GM12878 (cell line): ENCODE data around the gene KLRD1. TPM values are rescaled to one million over a fixed set of nuclear protein-coding genes. Genes with fewer than 3 reads are reported as not detected.

Experiments used
- ATAC-seq: fragments of 200-7000 bp; cut with Tn5 transposase; 3 replicates; pipeline ENCODE4 v1.9.1; 2020; ENCODE audit warnings: mild to moderate bottlenecking, moderate library complexity
- BruUV-seq: library from RNA; stranded (reverse); fragments of 400-500 nt; replicated peaks from 2 replicates; lab custom pipeline; 2021; lab: Mats Ljungman, UMichigan
- CTCF ChIA-PET: fragments of 300-600 bp; sonication (Branson Sonifier 250); formaldehyde crosslinking; extraction: SDS; loops from one replicate; lab custom pipeline; 2021; ENCODE audit warnings: inconsistent platforms; lab: Yijun Ruan, JAX
- POLR2A ChIA-PET: fragments of 350-600 bp; formaldehyde crosslinking; extraction: SDS; loops from one replicate; lab custom pipeline; 2021; ENCODE audit warnings: inconsistent platforms; lab: Charles Lee
- RAD21 ChIA-PET: fragments of 300-600 bp; sonication (Branson Sonifier 250); formaldehyde crosslinking; loops from one replicate; lab custom pipeline; 2023; ENCODE audit warnings: antibody characterized with exemption; ENCODE audit not compliant: unreplicated experiment; lab: Charles Lee
- SMC1A ChIA-PET: fragments of 300-600 bp; sonication (Branson Sonifier 250); formaldehyde crosslinking; loops from one replicate; lab custom pipeline; 2023; ENCODE audit not compliant: unreplicated experiment, uncharacterized antibody; lab: Charles Lee
- DNase-seq: peaks from one replicate; pipeline ENCODE4 v3.0.0-alpha.2; 2011; ENCODE audit warnings: low read depth, low spot score
- FAIRE-seq: peaks from 3 replicates; lab custom pipeline; 2011; peaks lifted over from hg19 to GRCh38; lab: Jason Lieb, UNC
- H2AFZ ChIP-seq: 2 replicates; pipeline ENCODE4 v1.6.0; 2011; ENCODE audit warnings: low read depth, low read length, control low read depth; ENCODE audit not compliant: control insufficient read depth
- H3K27ac ChIP-seq: 2 replicates; pipeline ENCODE4 v1.5.1; 2011; ENCODE audit warnings: control low read depth; ENCODE audit not compliant: control insufficient read depth, insufficient read depth
- H3K27me3 ChIP-seq, 2 experiments: replicated peaks in 1 of 2; 2 replicates each; pipeline versions ENCODE4 v1.6.0 to v1.6.1; 2011; ENCODE audit warnings: low read length in 1 of 2; ENCODE audit not compliant: control insufficient read depth in 2 of 2, insufficient read depth in 2 of 2
- H3K36me3 ChIP-seq, 2 experiments: 2 replicates each; pipeline ENCODE4 v1.5.1; 2011; ENCODE audit warnings: low read length in 1 of 2; ENCODE audit not compliant: control insufficient read depth in 2 of 2, insufficient read depth in 2 of 2
- H3K4me1 ChIP-seq: 2 replicates; pipeline ENCODE4 v1.6.1; 2011; ENCODE audit warnings: mild to moderate bottlenecking, low read length, moderate library complexity, mixed read lengths; ENCODE audit not compliant: control insufficient read depth, insufficient read depth
- H3K4me2 ChIP-seq: 2 replicates; pipeline ENCODE4 v1.6.0; 2011; ENCODE audit warnings: control low read depth; ENCODE audit not compliant: control insufficient read depth, insufficient read depth
- H3K4me3 ChIP-seq: fragments of 200-600 bp; sonication (generic); 2 replicates; pipeline ENCODE4 v1.5.1; 2016
- H3K79me2 ChIP-seq: 2 replicates; pipeline ENCODE4 v1.6.0; 2011; ENCODE audit warnings: low read length; ENCODE audit not compliant: control insufficient read depth, insufficient read depth
- H3K9ac ChIP-seq: 2 replicates; pipeline ENCODE4 v1.8.0; 2011; ENCODE audit warnings: low read length, control low read depth, mixed read lengths; ENCODE audit not compliant: control insufficient read depth, insufficient read depth
- H3K9me3 ChIP-seq: replicated peaks from 3 replicates; pipeline ENCODE4 v1.5.1; 2011; ENCODE audit warnings: mild to moderate bottlenecking, low read length; ENCODE audit not compliant: control insufficient read depth, insufficient read depth
- H4K20me1 ChIP-seq: 2 replicates; pipeline ENCODE4 v1.6.0; 2011; ENCODE audit not compliant: control insufficient read depth, insufficient read depth
- ATF3 ChIP-seq: IDR thresholded peaks from 2 replicates; pipeline ENCODE4 v1.6.1; 2011; ENCODE audit warnings: low read depth, mild to moderate bottlenecking, low read length, moderate library complexity, borderline replicate concordance; ENCODE audit errors: extremely low read depth
- BCL11A ChIP-seq: IDR thresholded peaks from 2 replicates; pipeline ENCODE4 v1.6.1; 2011; ENCODE audit warnings: low read depth, low read length
- CBX5 ChIP-seq: sonication (generic); IDR thresholded peaks from 2 replicates; pipeline ENCODE4 v1.6.1; 2016; ENCODE audit warnings: low read depth, moderate library complexity, mild to moderate bottlenecking, inconsistent platforms
- CREM ChIP-seq: IDR thresholded peaks from 2 replicates; pipeline ENCODE4 v1.6.1; 2014; ENCODE audit warnings: antibody characterized with exemption, low read depth
- CTCF ChIP-seq, 3 experiments: IDR thresholded peaks in 2 of 3; conservative IDR thresholded peaks in 1 of 3; 2 replicates each; pipeline ENCODE4 v1.5.1; 2011; ENCODE audit warnings: low read depth in 3 of 3, low read length in 3 of 3, mild to moderate bottlenecking in 3 of 3, control low read depth in 2 of 3, moderate library complexity in 2 of 3, inconsistent platforms in 1 of 3, mixed read lengths in 1 of 3; ENCODE audit not compliant: control insufficient read depth in 2 of 3, insufficient read depth in 1 of 3; ENCODE audit errors: extremely low read depth in 1 of 3
- EED ChIP-seq: sonication (generic); IDR thresholded peaks from 2 replicates; pipeline ENCODE4 v1.6.1; 2016; ENCODE audit warnings: antibody characterized with exemption, low read depth
- ESRRA ChIP-seq: IDR thresholded peaks from 2 replicates; pipeline ENCODE4 v1.6.1; 2012; ENCODE audit warnings: mild to moderate bottlenecking, low read length, improper control_type of control experiment
- FOS ChIP-seq: IDR thresholded peaks from 3 replicates; pipeline ENCODE4 v1.6.1; 2011; ENCODE audit warnings: borderline replicate concordance; ENCODE audit not compliant: insufficient read length; ENCODE audit errors: extremely low read depth
- FOXK2 ChIP-seq: fragments of 450-650 bp; IDR thresholded peaks from 2 replicates; pipeline ENCODE4 v1.6.1; 2017; ENCODE audit warnings: mild to moderate bottlenecking, moderate library complexity
- FOXM1 ChIP-seq: IDR thresholded peaks from 2 replicates; pipeline ENCODE4 v1.6.1; 2012; ENCODE audit warnings: low read depth, mild to moderate bottlenecking, inconsistent platforms, low read length, moderate library complexity
- GATAD2B ChIP-seq: fragments of 450-650 bp; conservative IDR thresholded peaks from 2 replicates; pipeline ENCODE4 v1.6.1; 2017; ENCODE audit warnings: low read depth, mild to moderate bottlenecking, moderate library complexity
- JUNB ChIP-seq: IDR thresholded peaks from 2 replicates; pipeline ENCODE4 v1.6.1; 2016; ENCODE audit warnings: antibody characterized with exemption, mild to moderate bottlenecking
- NFIC ChIP-seq: IDR thresholded peaks from 2 replicates; pipeline ENCODE4 v1.6.1; 2012; ENCODE audit warnings: low read depth, mild to moderate bottlenecking, inconsistent platforms, low read length, moderate library complexity
- NR2C1 ChIP-seq: fragments of 450-650 bp; IDR thresholded peaks from 2 replicates; pipeline ENCODE4 v1.6.1; 2017; ENCODE audit warnings: antibody characterized with exemption, mild to moderate bottlenecking, moderate library complexity
- POLR2A ChIP-seq: IDR thresholded peaks from 2 replicates; pipeline ENCODE4 v1.6.1; 2011; ENCODE audit warnings: low read depth, mild to moderate bottlenecking, low read length
- RUNX3 ChIP-seq: IDR thresholded peaks from 2 replicates; pipeline ENCODE4 v1.6.1; 2012; ENCODE audit warnings: low read length, inconsistent platforms
- SIN3A ChIP-seq: IDR thresholded peaks from 2 replicates; pipeline ENCODE4 v1.6.1; 2012; ENCODE audit warnings: low read depth, low read length, improper control_type of control experiment
- SKIL ChIP-seq: fragments of 450-650 bp; IDR thresholded peaks from 2 replicates; pipeline ENCODE4 v1.6.1; 2017; ENCODE audit warnings: mild to moderate bottlenecking, low read depth, inconsistent platforms; ENCODE audit not compliant: poor library complexity, severe bottlenecking
- SPI1 ChIP-seq: IDR thresholded peaks from 2 replicates; pipeline ENCODE4 v1.6.1; 2011; ENCODE audit warnings: low read depth, mild to moderate bottlenecking, low read length, moderate library complexity, borderline replicate concordance; ENCODE audit not compliant: insufficient read depth
- TCF3 ChIP-seq: IDR thresholded peaks from 2 replicates; pipeline ENCODE4 v1.6.1; 2012; ENCODE audit warnings: low read depth, mild to moderate bottlenecking, low read length, borderline replicate concordance; ENCODE audit not compliant: insufficient read depth
- ZNF217 ChIP-seq: fragments of 450-650 bp; IDR thresholded peaks from 2 replicates; pipeline ENCODE4 v1.6.1; 2017; ENCODE audit warnings: antibody characterized with exemption, mild to moderate bottlenecking
- WGBS: methylation state at CpG from one replicate; pipeline ENCODE4 v1.1.6; 2016; ENCODE audit warnings: low lambda C conversion rate; ENCODE audit not compliant: insufficient replicate concordance, insufficient coverage; ENCODE audit errors: missing lambda C conversion rate; 5-methylcytosine and 5-hydroxymethylcytosine counted together
- in situ Hi-C: fragments of 300-500 bp; cut with MboI; formaldehyde crosslinking; loops from 9 replicates; pipeline ENCODE4 v1.14.3; 2018; ENCODE audit warnings: mixed read lengths
- intact Hi-C: fragments of 100-400 bp; cut with micrococcal nuclease; formaldehyde crosslinking; loops from one replicate; pipeline ENCODE4 v1.14.2; 2022; ENCODE audit not compliant: unreplicated experiment
- polyA plus RNA-seq, 11 experiments: library from polyadenylated mRNA; depleted of rRNA in 4 of 11; unstranded in 6 of 11; stranded (reverse) in 5 of 11; fragments of >200 nt; fragmentation: Nextera tagmentation in 4 of 11; fragmentation: Illumina TruSeq in 1 of 11; extraction: Ambion mirVana in 4 of 11; extraction: Trizol in 1 of 11; gene quantifications; 1 replicate in 1 of 11; 2 replicates in 10 of 11; pipeline versions ENCODE4 v1.2.1 to v1.2.3, GENCODE V29; 2011 to 2016; ENCODE audit warnings: inconsistent platforms in 2 of 11, missing spikeins in 2 of 11, low read depth in 1 of 11
- total RNA-seq, 4 experiments: library from RNA; depleted of rRNA in 3 of 4; stranded (reverse); fragments of >200 nt in 3 of 4; fragmentation: Illumina TruSeq in 1 of 4; extraction: Trizol in 1 of 4; gene quantifications; 2 replicates each; pipeline versions ENCODE4 v1.2.1 to v1.2.3, GENCODE V29; 2013 to 2021

The KLRD1 gene
- total and polyA plus RNA-seq, 10 of the 15 experiments (the other 5 are each of a cell fraction or from before 2014, with no cell fraction given) = under 0.01 to 0.50 (median 0.13) TPM; not detected in 4

- no TSS peak for BruUV-seq
- in situ Hi-C loops (no loop called here), intact Hi-C loops (no loop called here)
- Histone ChIP-seq H3K9ac (no peak overlapping the region), H3K4me2 (no peak overlapping the region), H3K27me3 (no peaks in the 10 kb centered on the region), H3K27ac (no peak overlapping the region), H3K4me3 (no peak overlapping the region), H3K79me2 (no peaks in the 10 kb centered on the region), H3K9me3 (peaks cover 2% of the 10 kb centered on the region; the same call in 2 of the 3 replicates), H3K4me1 (peaks cover 6% of the 10 kb centered on the region; the same call in 1 of the 2 replicates), H2AFZ (no peak overlapping the region), H4K20me1 (no peaks in the 10 kb centered on the region), H3K36me3 (no peaks in the 10 kb centered on the region)
- DNase-seq (no peak), FAIRE-seq (no peak), ATAC-seq (peak; percentile 35)
- POLR2A ChIA-PET = no interaction called here
- SMC1A ChIA-PET = interaction anchor here (1.4 kb wide), 2 partner anchors 9 to 11 kb away, joined by 3 to 4 read pairs; no protein-coding TSS in a partner anchor
- CTCF ChIA-PET = interaction anchor here (0.6 kb wide), 1 partner anchor 9 kb away, joined by 3 read pairs; no protein-coding TSS in a partner anchor
- WGBS = 42% methylated on average over 6 of the region's 6 CpGs
- TF ChIP-seq SKIL (no peak), CREM (0 out of 2 replicates have a peak, but pooled peaks have one; percentile 9), SIN3A (no peak), FOS (no peak), TCF3 (0 out of 2 replicates have a peak, but pooled peaks have one; percentile 24), ZNF217 (no peak), EED (no peak), NFIC (peak; percentile 38; the same call in 1 of the 2 replicates), JUNB (peak; percentile 24; the same call in 1 of the 2 replicates), GATAD2B (no peak), ESRRA (no peak), RUNX3 (peak; percentile 74), ATF3 (no peak), FOXK2 (no peak), NR2C1 (no peak), FOXM1 (peak; percentile 34; the same call in 1 of the 2 replicates), SPI1 (peak; percentile 21; the same call in 1 of the 2 replicates), CBX5 (peak; percentile 88), BCL11A (peak; percentile 17; the same call in 1 of the 2 replicates), CTCF (IDR thresholded peaks at IDR 0.05 in 2 of 3, conservative IDR thresholded peaks at IDR 0.05 in 1 of 3; ENCODE audit: control insufficient read depth in 2 of 3, extremely low read depth in 1 of 3, insufficient read depth in 1 of 3, low read depth in 3 of 3, low read length in 3 of 3) (no peak), POLR2A (no peak)
- RAD21 ChIA-PET = no interaction called here
These were observed 18.5 kb upstream of the KLRD1 start for GRCh38 chr12:10289005-10289754.
